OCI-M2 (cell line): ENCODE measurements around the gene PTPN5.
"Not testable (repeated sequence)": the region's sequence is repeated elsewhere in the genome, so short reads cannot be mapped to it uniquely, and the experiment has no call there.

Experiments
- DNase-seq: peaks from one replicate; lab custom pipeline; 2025; ENCODE audit not compliant: unreplicated experiment; lab: John Stamatoyannopoulos, UW

Gene PTPN5

GRCh38 chr11:18692941-18693760 is 98.4 kb downstream of the PTPN5 start:
- DNase-seq, result no peak

- not testable (repeated sequence) for DNase-seq
Observed at GRCh38 chr11:18691467-18692140, 100.0 kb downstream of the PTPN5 start.

DNA sequence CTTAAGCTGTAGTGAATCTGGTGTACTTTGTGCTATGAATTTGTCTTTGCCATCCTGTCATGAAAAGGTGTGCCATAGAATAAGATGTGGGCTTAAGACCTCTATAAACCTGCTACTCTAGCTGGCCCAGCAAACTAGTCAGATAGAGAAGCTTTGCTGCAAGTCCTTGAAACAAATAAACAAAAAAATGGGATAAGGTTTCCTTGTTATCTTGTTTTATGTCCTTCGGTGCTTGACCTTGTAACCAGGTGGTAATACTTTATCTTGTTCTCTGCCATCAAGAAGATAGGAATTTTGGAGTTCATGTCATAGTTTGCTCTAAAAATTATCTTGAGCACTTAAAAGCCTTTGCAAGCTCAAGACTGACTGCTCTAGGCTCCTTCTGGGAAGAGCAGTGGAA is 107.3 kb downstream of the PTPN5 start:
- DNase-seq, result no peak

- DNase-seq, result no peak
Observed at GRCh38 chr11:18682466-18682865, 109.1 kb downstream of the PTPN5 start.

GRCh38 chr11:18681949-18682348 is 109.6 kb downstream of the PTPN5 start:
- DNase-seq, result not testable (repeated sequence)
